DOHH2 (cell line): ENCODE data around the gene SAC3D1.

Source experiments
- EZH2phosphoT487 ChIP-seq: fragments of 200-600 bp; sonication (generic); IDR thresholded peaks from 2 replicates; pipeline ENCODE4 v1.6.1; 2017; ENCODE audit warnings: borderline replicate concordance, mild to moderate bottlenecking, antibody characterized with exemption, low read length, moderate library complexity, mixed read lengths
- TF ChIP-seq, protein P1 (sequence below): fragments of 200-600 bp; sonication (generic); IDR thresholded peaks from one replicate; pipeline ENCODE4 v1.5.1; 2014; ENCODE audit warnings: antibody characterized with exemption, mild to moderate bottlenecking, low read depth, low read length; ENCODE audit not compliant: poor library complexity, severe bottlenecking

DNA sequence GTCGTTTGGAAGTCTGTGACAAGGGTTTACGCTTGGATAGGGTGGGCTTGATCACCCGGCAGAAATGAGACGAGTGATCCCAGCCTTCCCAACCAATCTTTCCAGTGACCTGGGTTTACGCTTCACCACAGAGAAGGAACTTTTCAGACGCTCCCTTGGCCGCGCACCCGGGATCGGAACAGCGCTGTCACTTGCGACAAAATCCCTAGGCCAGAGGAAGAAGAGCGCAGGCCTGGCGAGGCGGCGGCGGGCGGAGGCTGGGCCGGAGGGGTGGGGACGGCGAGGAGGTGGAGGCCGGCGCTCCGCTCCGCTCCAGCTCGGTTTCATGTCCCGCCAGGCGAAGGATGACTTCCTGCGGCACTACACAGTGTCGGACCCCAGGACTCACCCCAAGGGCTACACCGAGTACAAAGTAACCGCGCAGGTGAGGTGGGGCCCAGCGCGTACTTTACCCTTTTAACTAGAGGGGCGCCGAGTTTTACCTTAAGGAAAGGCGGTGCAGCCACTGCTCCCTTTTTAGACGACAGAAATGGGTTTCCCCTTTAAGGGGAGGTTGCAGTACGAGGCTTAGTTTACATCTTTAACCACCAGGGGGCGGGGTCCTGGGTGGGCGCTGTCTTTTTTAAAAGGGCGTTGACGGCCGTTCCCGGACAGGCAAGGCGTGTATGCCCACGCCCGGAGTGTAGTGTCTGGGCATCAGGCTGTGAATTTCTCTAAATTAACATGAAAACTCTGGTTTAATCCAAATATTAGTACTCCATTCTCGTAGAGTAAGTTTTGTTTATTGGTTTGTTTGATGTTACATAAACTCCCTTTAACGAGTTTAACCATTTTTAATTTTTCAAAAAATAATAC lies 13.6 kb upstream of the SAC3D1 start, which contains the start of gene SNX15:
- TF ChIP-seq, protein P1, sequence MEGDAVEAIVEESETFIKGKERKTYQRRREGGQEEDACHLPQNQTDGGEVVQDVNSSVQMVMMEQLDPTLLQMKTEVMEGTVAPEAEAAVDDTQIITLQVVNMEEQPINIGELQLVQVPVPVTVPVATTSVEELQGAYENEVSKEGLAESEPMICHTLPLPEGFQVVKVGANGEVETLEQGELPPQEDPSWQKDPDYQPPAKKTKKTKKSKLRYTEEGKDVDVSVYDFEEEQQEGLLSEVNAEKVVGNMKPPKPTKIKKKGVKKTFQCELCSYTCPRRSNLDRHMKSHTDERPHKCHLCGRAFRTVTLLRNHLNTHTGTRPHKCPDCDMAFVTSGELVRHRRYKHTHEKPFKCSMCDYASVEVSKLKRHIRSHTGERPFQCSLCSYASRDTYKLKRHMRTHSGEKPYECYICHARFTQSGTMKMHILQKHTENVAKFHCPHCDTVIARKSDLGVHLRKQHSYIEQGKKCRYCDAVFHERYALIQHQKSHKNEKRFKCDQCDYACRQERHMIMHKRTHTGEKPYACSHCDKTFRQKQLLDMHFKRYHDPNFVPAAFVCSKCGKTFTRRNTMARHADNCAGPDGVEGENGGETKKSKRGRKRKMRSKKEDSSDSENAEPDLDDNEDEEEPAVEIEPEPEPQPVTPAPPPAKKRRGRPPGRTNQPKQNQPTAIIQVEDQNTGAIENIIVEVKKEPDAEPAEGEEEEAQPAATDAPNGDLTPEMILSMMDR = no peak
- no peak for TF ChIP-seq EZH2phosphoT487
